GM12878 (cell line): ENCODE measurements around the gene DFFA. TPM values are rescaled to one million over a fixed set of nuclear protein-coding genes. Genes with fewer than 3 reads are reported as not detected.

Experiments
- ATAC-seq: fragments of 200-7000 bp; cut with Tn5 transposase; 3 replicates; pipeline ENCODE4 v1.9.1; 2020; ENCODE audit warnings: mild to moderate bottlenecking, moderate library complexity
- BruUV-seq: library from RNA; stranded (reverse); fragments of 400-500 nt; replicated peaks from 2 replicates; lab custom pipeline; 2021; lab: Mats Ljungman, UMichigan
- CTCF ChIA-PET: fragments of 300-600 bp; sonication (Branson Sonifier 250); formaldehyde crosslinking; extraction: SDS; loops from one replicate; lab custom pipeline; 2021; ENCODE audit warnings: inconsistent platforms; lab: Yijun Ruan, JAX
- POLR2A ChIA-PET: fragments of 350-600 bp; formaldehyde crosslinking; extraction: SDS; loops from one replicate; lab custom pipeline; 2021; ENCODE audit warnings: inconsistent platforms; lab: Charles Lee
- RAD21 ChIA-PET: fragments of 300-600 bp; sonication (Branson Sonifier 250); formaldehyde crosslinking; loops from one replicate; lab custom pipeline; 2023; ENCODE audit warnings: antibody characterized with exemption; ENCODE audit not compliant: unreplicated experiment; lab: Charles Lee
- SMC1A ChIA-PET: fragments of 300-600 bp; sonication (Branson Sonifier 250); formaldehyde crosslinking; loops from one replicate; lab custom pipeline; 2023; ENCODE audit not compliant: unreplicated experiment, uncharacterized antibody; lab: Charles Lee
- DNase-seq: peaks from one replicate; pipeline ENCODE4 v3.0.0-alpha.2; 2011; ENCODE audit warnings: low read depth, low spot score
- FAIRE-seq: peaks from 3 replicates; lab custom pipeline; 2011; peaks lifted over from hg19 to GRCh38; lab: Jason Lieb, UNC
- H2AFZ ChIP-seq: 2 replicates; pipeline ENCODE4 v1.6.0; 2011; ENCODE audit warnings: low read depth, low read length, control low read depth; ENCODE audit not compliant: control insufficient read depth
- H3K27ac ChIP-seq: 2 replicates; pipeline ENCODE4 v1.5.1; 2011; ENCODE audit warnings: control low read depth; ENCODE audit not compliant: control insufficient read depth, insufficient read depth
- H3K27me3 ChIP-seq, 2 experiments: replicated peaks in 1 of 2; 2 replicates each; pipeline versions ENCODE4 v1.6.0 to v1.6.1; 2011; ENCODE audit warnings: low read length in 1 of 2; ENCODE audit not compliant: control insufficient read depth in 2 of 2, insufficient read depth in 2 of 2
- H3K36me3 ChIP-seq, 2 experiments: 2 replicates each; pipeline ENCODE4 v1.5.1; 2011; ENCODE audit warnings: low read length in 1 of 2; ENCODE audit not compliant: control insufficient read depth in 2 of 2, insufficient read depth in 2 of 2
- H3K4me1 ChIP-seq: 2 replicates; pipeline ENCODE4 v1.6.1; 2011; ENCODE audit warnings: mild to moderate bottlenecking, low read length, moderate library complexity, mixed read lengths; ENCODE audit not compliant: control insufficient read depth, insufficient read depth
- H3K4me2 ChIP-seq: 2 replicates; pipeline ENCODE4 v1.6.0; 2011; ENCODE audit warnings: control low read depth; ENCODE audit not compliant: control insufficient read depth, insufficient read depth
- H3K4me3 ChIP-seq: fragments of 200-600 bp; sonication (generic); 2 replicates; pipeline ENCODE4 v1.5.1; 2016
- H3K79me2 ChIP-seq: 2 replicates; pipeline ENCODE4 v1.6.0; 2011; ENCODE audit warnings: low read length; ENCODE audit not compliant: control insufficient read depth, insufficient read depth
- H3K9ac ChIP-seq: 2 replicates; pipeline ENCODE4 v1.8.0; 2011; ENCODE audit warnings: low read length, control low read depth, mixed read lengths; ENCODE audit not compliant: control insufficient read depth, insufficient read depth
- H3K9me3 ChIP-seq: replicated peaks from 3 replicates; pipeline ENCODE4 v1.5.1; 2011; ENCODE audit warnings: mild to moderate bottlenecking, low read length; ENCODE audit not compliant: control insufficient read depth, insufficient read depth
- H4K20me1 ChIP-seq: 2 replicates; pipeline ENCODE4 v1.6.0; 2011; ENCODE audit not compliant: control insufficient read depth, insufficient read depth
- CEBPB ChIP-seq, 2 experiments: fragments of 150-350 bp in 1 of 2; IDR thresholded peaks; 2 replicates each; pipeline ENCODE4 v1.6.1; 2012 to 2014; ENCODE audit warnings: low read depth in 2 of 2, low read length in 2 of 2, borderline replicate concordance in 1 of 2, inconsistent platforms in 1 of 2
- EGR1 ChIP-seq, 2 experiments: IDR thresholded peaks; 1 replicate in 1 of 2; 2 replicates in 1 of 2; pipeline ENCODE4 v1.6.1; 2011 to 2012; ENCODE audit warnings: low read depth in 2 of 2, low read length in 2 of 2, borderline replicate concordance in 1 of 2, mild to moderate bottlenecking in 1 of 2, moderate library complexity in 1 of 2
- NKRF ChIP-seq: fragments of 450-650 bp; conservative IDR thresholded peaks from 2 replicates; pipeline ENCODE4 v1.6.1; 2017; ENCODE audit warnings: mild to moderate bottlenecking, moderate library complexity
- NR2C2 ChIP-seq: IDR thresholded peaks from 2 replicates; pipeline ENCODE4 v1.6.1; 2011; ENCODE audit warnings: borderline replicate concordance, low read depth; ENCODE audit not compliant: control insufficient read depth, insufficient read length
- RBBP5 ChIP-seq: fragments of 200-600 bp; sonication (generic); conservative IDR thresholded peaks from 2 replicates; pipeline ENCODE4 v1.6.1; 2016
- SUZ12 ChIP-seq: fragments of 200-600 bp; sonication (generic); IDR thresholded peaks from one replicate; pipeline ENCODE4 v1.6.1; 2018; ENCODE audit warnings: antibody characterized with exemption, mild to moderate bottlenecking; ENCODE audit not compliant: unreplicated experiment
- TCF12 ChIP-seq: IDR thresholded peaks from 2 replicates; pipeline ENCODE4 v1.6.1; 2011; ENCODE audit warnings: low read depth, mild to moderate bottlenecking, low read length
- WGBS: methylation state at CpG from one replicate; pipeline ENCODE4 v1.1.6; 2016; ENCODE audit warnings: low lambda C conversion rate; ENCODE audit not compliant: insufficient replicate concordance, insufficient coverage; ENCODE audit errors: missing lambda C conversion rate; 5-methylcytosine and 5-hydroxymethylcytosine counted together
- in situ Hi-C: fragments of 300-500 bp; cut with MboI; formaldehyde crosslinking; loops from 9 replicates; pipeline ENCODE4 v1.14.3; 2018; ENCODE audit warnings: mixed read lengths
- intact Hi-C: fragments of 100-400 bp; cut with micrococcal nuclease; formaldehyde crosslinking; loops from one replicate; pipeline ENCODE4 v1.14.2; 2022; ENCODE audit not compliant: unreplicated experiment
- polyA plus RNA-seq, 11 experiments: library from polyadenylated mRNA; depleted of rRNA in 4 of 11; unstranded in 6 of 11; stranded (reverse) in 5 of 11; fragments of >200 nt; fragmentation: Nextera tagmentation in 4 of 11; fragmentation: Illumina TruSeq in 1 of 11; extraction: Ambion mirVana in 4 of 11; extraction: Trizol in 1 of 11; gene quantifications; 1 replicate in 1 of 11; 2 replicates in 10 of 11; pipeline versions ENCODE4 v1.2.1 to v1.2.3, GENCODE V29; 2011 to 2016; ENCODE audit warnings: inconsistent platforms in 2 of 11, missing spikeins in 2 of 11, low read depth in 1 of 11
- total RNA-seq, 4 experiments: library from RNA; depleted of rRNA in 3 of 4; stranded (reverse); fragments of >200 nt in 3 of 4; fragmentation: Illumina TruSeq in 1 of 4; extraction: Trizol in 1 of 4; gene quantifications; 2 replicates each; pipeline versions ENCODE4 v1.2.1 to v1.2.3, GENCODE V29; 2013 to 2021
- TF ChIP-seq, protein P1 (sequence below): fragments of 450-650 bp; IDR thresholded peaks from 2 replicates; pipeline ENCODE4 v1.6.1; 2016; ENCODE audit warnings: mild to moderate bottlenecking, moderate library complexity, borderline replicate concordance
- TF ChIP-seq, protein P2 (sequence below): fragments of 450-650 bp; IDR thresholded peaks from 2 replicates; pipeline ENCODE4 v1.6.1; 2018; ENCODE audit warnings: borderline replicate concordance, mild to moderate bottlenecking; ENCODE audit not compliant: partially characterized antibody

Gene DFFA
- total and polyA plus RNA-seq, 10 of the 15 experiments (the other 5 are each of a cell fraction or from before 2014, with no cell fraction given): 37.4 to 83.8 (median 52.4) TPM

- FAIRE-seq (no peak), DNase-seq (no peak), ATAC-seq (no peak)
- no TSS peak for BruUV-seq
- Histone ChIP-seq H3K79me2 (peaks cover 40% of the 10 kb centered on the region), H3K4me2 (no peak overlapping the region), H4K20me1 (no peaks in the 10 kb centered on the region), H3K27me3 (no peaks in the 10 kb centered on the region), H3K9me3 (no peaks in the 10 kb centered on the region), H3K4me1 (peaks cover 39% of the 10 kb centered on the region), H3K9ac (no peak overlapping the region), H3K27ac (no peak overlapping the region), H3K4me3 (no peak overlapping the region), H2AFZ (no peak overlapping the region), H3K36me3 (peaks cover 1 to 3% of the 10 kb centered on the region in 2 experiments; a peak in 1 of 4 replicates)
- ChIA-PET SMC1A (interaction anchor here (1.1 to 5.3 kb wide), 10 partner anchors 8 to 361 kb away, joined by 3 to 71 read pairs (median 4); no protein-coding TSS in a partner anchor), CTCF (interaction anchor here (0.5 to 6.4 kb wide), 19 partner anchors 11 to 529 kb away, joined by 3 to 117 read pairs (median 6); no protein-coding TSS in a partner anchor), RAD21 (interaction anchor here (0.6 to 1.9 kb wide), 5 partner anchors 13 to 1135 kb away, joined by 3 to 10 read pairs (median 6); no protein-coding TSS in a partner anchor), POLR2A (no interaction called here)
- TF ChIP-seq CEBPB (IDR thresholded peaks at IDR 0.05; ENCODE audit: borderline replicate concordance in 1 of 2, low read depth in 2 of 2, low read length in 2 of 2) (no peak), SUZ12 (no peak), TCF12 (no peak), NR2C2 (no peak), NKRF (no peak), RBBP5 (no peak), EGR1 (IDR thresholded peaks at IDR 0.05; ENCODE audit: borderline replicate concordance in 1 of 2, low read depth in 2 of 2, low read length in 2 of 2) (no peak)
- TF ChIP-seq, protein P1, sequence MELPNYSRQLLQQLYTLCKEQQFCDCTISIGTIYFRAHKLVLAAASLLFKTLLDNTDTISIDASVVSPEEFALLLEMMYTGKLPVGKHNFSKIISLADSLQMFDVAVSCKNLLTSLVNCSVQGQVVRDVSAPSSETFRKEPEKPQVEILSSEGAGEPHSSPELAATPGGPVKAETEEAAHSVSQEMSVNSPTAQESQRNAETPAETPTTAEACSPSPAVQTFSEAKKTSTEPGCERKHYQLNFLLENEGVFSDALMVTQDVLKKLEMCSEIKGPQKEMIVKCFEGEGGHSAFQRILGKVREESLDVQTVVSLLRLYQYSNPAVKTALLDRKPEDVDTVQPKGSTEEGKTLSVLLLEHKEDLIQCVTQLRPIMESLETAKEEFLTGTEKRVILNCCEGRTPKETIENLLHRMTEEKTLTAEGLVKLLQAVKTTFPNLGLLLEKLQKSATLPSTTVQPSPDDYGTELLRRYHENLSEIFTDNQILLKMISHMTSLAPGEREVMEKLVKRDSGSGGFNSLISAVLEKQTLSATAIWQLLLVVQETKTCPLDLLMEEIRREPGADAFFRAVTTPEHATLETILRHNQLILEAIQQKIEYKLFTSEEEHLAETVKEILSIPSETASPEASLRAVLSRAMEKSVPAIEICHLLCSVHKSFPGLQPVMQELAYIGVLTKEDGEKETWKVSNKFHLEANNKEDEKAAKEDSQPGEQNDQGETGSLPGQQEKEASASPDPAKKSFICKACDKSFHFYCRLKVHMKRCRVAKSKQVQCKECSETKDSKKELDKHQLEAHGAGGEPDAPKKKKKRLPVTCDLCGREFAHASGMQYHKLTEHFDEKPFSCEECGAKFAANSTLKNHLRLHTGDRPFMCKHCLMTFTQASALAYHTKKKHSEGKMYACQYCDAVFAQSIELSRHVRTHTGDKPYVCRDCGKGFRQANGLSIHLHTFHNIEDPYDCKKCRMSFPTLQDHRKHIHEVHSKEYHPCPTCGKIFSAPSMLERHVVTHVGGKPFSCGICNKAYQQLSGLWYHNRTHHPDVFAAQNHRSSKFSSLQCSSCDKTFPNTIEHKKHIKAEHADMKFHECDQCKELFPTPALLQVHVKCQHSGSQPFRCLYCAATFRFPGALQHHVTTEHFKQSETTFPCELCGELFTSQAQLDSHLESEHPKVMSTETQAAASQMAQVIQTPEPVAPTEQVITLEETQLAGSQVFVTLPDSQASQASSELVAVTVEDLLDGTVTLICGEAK: no peak
- TF ChIP-seq, protein P2, sequence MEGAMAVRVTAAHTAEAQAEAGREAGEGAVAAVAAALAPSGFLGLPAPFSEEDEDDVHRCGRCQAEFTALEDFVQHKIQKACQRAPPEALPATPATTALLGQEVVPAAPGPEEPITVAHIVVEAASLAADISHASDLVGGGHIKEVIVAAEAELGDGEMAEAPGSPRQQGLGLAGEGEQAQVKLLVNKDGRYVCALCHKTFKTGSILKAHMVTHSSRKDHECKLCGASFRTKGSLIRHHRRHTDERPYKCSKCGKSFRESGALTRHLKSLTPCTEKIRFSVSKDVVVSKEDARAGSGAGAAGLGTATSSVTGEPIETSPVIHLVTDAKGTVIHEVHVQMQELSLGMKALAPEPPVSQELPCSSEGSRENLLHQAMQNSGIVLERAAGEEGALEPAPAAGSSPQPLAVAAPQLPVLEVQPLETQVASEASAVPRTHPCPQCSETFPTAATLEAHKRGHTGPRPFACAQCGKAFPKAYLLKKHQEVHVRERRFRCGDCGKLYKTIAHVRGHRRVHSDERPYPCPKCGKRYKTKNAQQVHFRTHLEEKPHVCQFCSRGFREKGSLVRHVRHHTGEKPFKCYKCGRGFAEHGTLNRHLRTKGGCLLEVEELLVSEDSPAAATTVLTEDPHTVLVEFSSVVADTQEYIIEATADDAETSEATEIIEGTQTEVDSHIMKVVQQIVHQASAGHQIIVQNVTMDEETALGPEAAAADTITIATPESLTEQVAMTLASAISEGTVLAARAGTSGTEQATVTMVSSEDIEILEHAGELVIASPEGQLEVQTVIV: no peak
- intact Hi-C loops: loop anchor here (10.0 kb wide), 1 partner anchor 96 kb away; no protein-coding TSS in a partner anchor
- in situ Hi-C loops: loop anchor here (5.0 kb wide), 2 partner anchors 364 to 434 kb away; no protein-coding TSS in a partner anchor
- 56% methylated on average over 3 of the region's 3 CpGs for WGBS
Measured at GRCh38 chr1:10508511-10508951, 36.2 kb upstream of the DFFA start.
